IPS-15b (cell line): ENCODE measurements around the gene DGKG.

ENCODE experiments used
- H3K27me3 ChIP-seq: one replicate; pipeline ENCODE4 v1.6.1; 2013; ENCODE audit warnings: low read length; ENCODE audit not compliant: control insufficient read depth, insufficient read depth
- H3K36me3 ChIP-seq: one replicate; pipeline ENCODE4 v1.6.1; 2013; ENCODE audit warnings: low read length; ENCODE audit not compliant: control insufficient read depth, insufficient read depth
- H3K4me1 ChIP-seq: one replicate; pipeline ENCODE4 v1.6.1; 2013; ENCODE audit warnings: mild to moderate bottlenecking, low read length; ENCODE audit not compliant: control insufficient read depth, insufficient read depth
- H3K4me3 ChIP-seq: one replicate; pipeline ENCODE4 v1.5.1; 2013; ENCODE audit warnings: low read depth, low read length
- H3K9ac ChIP-seq: one replicate; pipeline ENCODE4 v1.6.1; 2013; ENCODE audit warnings: low read depth, mild to moderate bottlenecking, low read length
- H3K9me3 ChIP-seq: one replicate; pipeline ENCODE4 v1.6.1; 2013; ENCODE audit warnings: mild to moderate bottlenecking, low read length; ENCODE audit not compliant: control insufficient read depth, insufficient read depth

Gene DGKG

GRCh38 chr3:186171521-186171920 lies 190.5 kb downstream of the DGKG start:
- H3K4me3 ChIP-seq = no peak overlapping the region
- H3K4me1 ChIP-seq = no peaks in the 10 kb centered on the region

GRCh38 chr3:186170516-186170915 lies 191.5 kb downstream of the DGKG start:
- no peak overlapping the region for H3K9ac ChIP-seq
- H3K27me3 ChIP-seq = peaks cover 11% of the 10 kb centered on the region
- no peaks in the 10 kb centered on the region for H3K9me3 ChIP-seq
- no peaks in the 10 kb centered on the region for H3K4me1 ChIP-seq
- no peak overlapping the region for H3K4me3 ChIP-seq
- no peaks in the 10 kb centered on the region for H3K36me3 ChIP-seq

More at GRCh38 chr3:186171521-186171920, 190.5 kb downstream of the DGKG start:
- H3K9me3 ChIP-seq = no peaks in the 10 kb centered on the region
- no peaks in the 10 kb centered on the region for H3K36me3 ChIP-seq
- H3K27me3 ChIP-seq = peaks cover 6% of the 10 kb centered on the region
- H3K9ac ChIP-seq = no peak overlapping the region

- Histone ChIP-seq H3K4me1 (no peaks in the 10 kb centered on the region), H3K36me3 (no peaks in the 10 kb centered on the region), H3K9me3 (no peaks in the 10 kb centered on the region), H3K9ac (no peak overlapping the region), H3K27me3 (peaks cover 10% of the 10 kb centered on the region), H3K4me3 (no peak overlapping the region)
These were observed 192.7 kb downstream of the DGKG start for GRCh38 chr3:186169379-186169778.

- no peak overlapping the region for H3K9ac ChIP-seq
- no peaks in the 10 kb centered on the region for H3K36me3 ChIP-seq
- no peak overlapping the region for H3K4me3 ChIP-seq
- no peaks in the 10 kb centered on the region for H3K9me3 ChIP-seq
- peaks cover 10% of the 10 kb centered on the region for H3K27me3 ChIP-seq
- no peaks in the 10 kb centered on the region for H3K4me1 ChIP-seq
These were observed 193.1 kb downstream of the DGKG start for GRCh38 chr3:186168976-186169375.

- no peaks in the 10 kb centered on the region for H3K9me3 ChIP-seq
- H3K36me3 ChIP-seq = no peaks in the 10 kb centered on the region
- H3K4me3 ChIP-seq = no peak overlapping the region
- no peaks in the 10 kb centered on the region for H3K4me1 ChIP-seq
- no peak overlapping the region for H3K9ac ChIP-seq
- H3K27me3 ChIP-seq = peaks cover 10% of the 10 kb centered on the region
These were observed 194.2 kb downstream of the DGKG start for GRCh38 chr3:186167646-186168395.

GRCh38 chr3:186166491-186167288 lies 195.3 kb downstream of the DGKG start:
- Histone ChIP-seq H3K9me3 (no peaks in the 10 kb centered on the region), H3K27me3 (peaks cover 10% of the 10 kb centered on the region), H3K9ac (no peak overlapping the region), H3K4me1 (no peaks in the 10 kb centered on the region), H3K36me3 (no peaks in the 10 kb centered on the region), H3K4me3 (no peak overlapping the region)

GRCh38 chr3:186166036-186166435 lies 196.0 kb downstream of the DGKG start:
- Histone ChIP-seq H3K27me3 (peaks cover 10% of the 10 kb centered on the region), H3K9me3 (no peaks in the 10 kb centered on the region), H3K4me1 (no peaks in the 10 kb centered on the region), H3K9ac (no peak overlapping the region), H3K4me3 (no peak overlapping the region), H3K36me3 (no peaks in the 10 kb centered on the region)

GRCh38 chr3:186165331-186165730 lies 196.7 kb downstream of the DGKG start:
- Histone ChIP-seq H3K36me3 (no peaks in the 10 kb centered on the region), H3K9me3 (no peaks in the 10 kb centered on the region), H3K4me1 (no peaks in the 10 kb centered on the region), H3K27me3 (peaks cover 10% of the 10 kb centered on the region), H3K4me3 (no peak overlapping the region), H3K9ac (no peak overlapping the region)

- Histone ChIP-seq H3K36me3 (no peaks in the 10 kb centered on the region), H3K9ac (no peak overlapping the region), H3K4me3 (no peak overlapping the region), H3K27me3 (peaks cover 10% of the 10 kb centered on the region), H3K9me3 (no peaks in the 10 kb centered on the region), H3K4me1 (no peaks in the 10 kb centered on the region)
These were observed 197.3 kb downstream of the DGKG start for GRCh38 chr3:186164696-186165095.

GRCh38 chr3:186162221-186162620 lies 199.8 kb downstream of the DGKG start:
- no peak overlapping the region for H3K9ac ChIP-seq
- no peaks in the 10 kb centered on the region for H3K4me1 ChIP-seq
- no peaks in the 10 kb centered on the region for H3K36me3 ChIP-seq
- H3K4me3 ChIP-seq = no peak overlapping the region
- no peaks in the 10 kb centered on the region for H3K9me3 ChIP-seq
- H3K27me3 ChIP-seq = peaks cover 10% of the 10 kb centered on the region

GRCh38 chr3:186160691-186161243 lies 201.3 kb downstream of the DGKG start:
- Histone ChIP-seq H3K9ac (no peak overlapping the region), H3K4me3 (no peak overlapping the region), H3K4me1 (no peaks in the 10 kb centered on the region), H3K27me3 (peaks cover 2% of the 10 kb centered on the region), H3K9me3 (no peaks in the 10 kb centered on the region), H3K36me3 (no peaks in the 10 kb centered on the region)

- Histone ChIP-seq H3K4me1 (peaks cover 2% of the 10 kb centered on the region), H3K27me3 (peaks cover 4% of the 10 kb centered on the region), H3K36me3 (no peaks in the 10 kb centered on the region), H3K4me3 (no peak overlapping the region), H3K9me3 (no peaks in the 10 kb centered on the region), H3K9ac (no peak overlapping the region)
These were observed 207.4 kb downstream of the DGKG start for GRCh38 chr3:186154641-186155040.
